ENCODE results near the gene PCDHGB4.
"Not testable (repeated sequence)": the region's sequence is repeated elsewhere in the genome, so short reads cannot be mapped to it uniquely, and the experiment has no call there.

Gene PCDHGB4

GRCh38 chr5:141387557-141388311, at the start of gene PCDHGB4:
Gene PCDHGB4, plus strand, starts transcription at chr5:141387698. Its CDS starts 187 bp downstream, at chr5:141387885.
- DNase-seq (ENCODE audit: low read depth) = peak; percentile 13

- peak; percentile 29 for DNase-seq (ENCODE audit: low read depth)
Observed at GRCh38 chr5:141338538-141339306, 48.8 kb upstream of the PCDHGB4 start, which contains the start of gene PCDHGA2. Gene PCDHGA2, plus strand, starts transcription at chr5:141338760.

GRCh38 chr5:141340781-141341354, 46.6 kb upstream of the PCDHGB4 start:
- DNase-seq (ENCODE audit: low read depth) = not testable (repeated sequence)

GRCh38 chr5:141342773-141343172, 44.7 kb upstream of the PCDHGB4 start:
- no peak for DNase-seq (ENCODE audit: low read depth)

- peak; percentile 36 for DNase-seq (ENCODE audit: low read depth)
Observed at GRCh38 chr5:141343242-141343952, 44.1 kb upstream of the PCDHGB4 start, which contains the start of gene PCDHGA3. Gene PCDHGA3, plus strand, starts transcription at chr5:141343829. Its CDS starts 205 bp downstream, at chr5:141344034.

- DNase-seq (ENCODE audit: low read depth) = no peak
Observed at GRCh38 chr5:141343953-141344463, 43.5 kb upstream of the PCDHGB4 start.

- no peak for DNase-seq (ENCODE audit: low read depth)
Observed at GRCh38 chr5:141345327-141345726, 42.2 kb upstream of the PCDHGB4 start.

- not testable (repeated sequence) for DNase-seq (ENCODE audit: low read depth)
Observed at GRCh38 chr5:141346017-141346416, 41.5 kb upstream of the PCDHGB4 start.

- peak; percentile 35 for DNase-seq (ENCODE audit: low read depth)
Observed at GRCh38 chr5:141349917-141350619, 37.4 kb upstream of the PCDHGB4 start, which contains the start of gene PCDHGB1. Gene PCDHGB1, plus strand, starts transcription at chr5:141350099. Its CDS starts 162 bp downstream, at chr5:141350261.

- no peak for DNase-seq (ENCODE audit: low read depth)
Observed at GRCh38 chr5:141351591-141351990, 35.9 kb upstream of the PCDHGB4 start.

GRCh38 chr5:141354900-141355469, 32.5 kb upstream of the PCDHGB4 start, which contains the start of gene PCDHGA4:
Gene PCDHGA4, plus strand, starts transcription at chr5:141355021. Its CDS starts 87 bp downstream, at chr5:141355108.
- no peak for DNase-seq (ENCODE audit: low read depth)

GRCh38 chr5:141355641-141356040, 31.9 kb upstream of the PCDHGB4 start:
- no peak for DNase-seq (ENCODE audit: low read depth)

GRCh38 chr5:141356133-141356532, 31.4 kb upstream of the PCDHGB4 start:
- DNase-seq (ENCODE audit: low read depth) = no peak

- DNase-seq (ENCODE audit: low read depth) = no peak
Observed at GRCh38 chr5:141356950-141357349, 30.5 kb upstream of the PCDHGB4 start.

- peak; percentile 25 for DNase-seq (ENCODE audit: low read depth)
Observed at GRCh38 chr5:141359790-141360426, 27.6 kb upstream of the PCDHGB4 start, which contains the start of gene PCDHGB2. Gene PCDHGB2, plus strand, starts transcription at chr5:141359994. Its CDS starts 142 bp downstream, at chr5:141360136.

- no peak for DNase-seq (ENCODE audit: low read depth)
Observed at GRCh38 chr5:141360685-141361084, 26.8 kb upstream of the PCDHGB4 start.

GRCh38 chr5:141362719-141363118, 24.8 kb upstream of the PCDHGB4 start:
- no peak for DNase-seq (ENCODE audit: low read depth)

- DNase-seq (ENCODE audit: low read depth) = no peak
Observed at GRCh38 chr5:141363952-141364660, 23.4 kb upstream of the PCDHGB4 start, which contains the start of gene PCDHGA5. Gene PCDHGA5, plus strand, starts transcription at chr5:141364162. Its CDS starts 169 bp downstream, at chr5:141364331.
